Middle frontal gyrus (tissue), 1 donor: ENCODE measurements around the gene NKTR.

Source experiments
- DNase-seq: peaks from one replicate; pipeline ENCODE4 v3.0.0-alpha.2; 2015; ENCODE audit warnings: low spot score; ENCODE audit errors: extremely low spot score

The NKTR gene

DNA sequence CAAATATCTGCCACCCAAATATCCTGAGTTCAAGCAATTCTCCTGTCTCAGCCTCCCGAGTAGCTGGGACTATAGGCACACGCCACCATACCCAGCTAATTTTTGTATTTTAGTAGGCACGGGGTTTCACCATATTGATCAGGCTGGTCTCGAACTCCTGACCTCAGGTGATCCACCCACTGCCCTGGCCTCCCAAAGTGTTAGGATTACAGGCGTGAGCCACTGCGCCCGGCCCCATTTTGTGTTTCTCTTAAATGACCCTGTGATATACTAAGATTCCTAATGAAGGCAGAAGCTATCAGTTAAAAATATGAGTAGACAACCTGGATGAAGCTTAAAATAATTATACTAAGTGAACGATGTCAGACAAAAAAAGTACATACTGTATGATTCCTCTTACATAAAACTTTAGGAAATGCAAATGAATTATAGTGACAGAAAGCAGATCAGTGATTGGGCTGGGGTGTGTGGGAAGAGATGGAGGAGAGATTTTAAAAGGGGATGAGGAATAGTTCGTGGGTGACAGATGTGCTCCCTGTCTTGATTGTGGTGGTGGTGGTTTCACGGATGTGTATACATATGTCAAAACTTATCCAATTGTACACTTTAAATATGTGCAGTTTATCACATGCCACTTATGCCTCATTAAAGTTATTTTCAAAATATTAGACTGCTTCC, 81.0 kb downstream of the NKTR start:
- no peak for DNase-seq

DNA sequence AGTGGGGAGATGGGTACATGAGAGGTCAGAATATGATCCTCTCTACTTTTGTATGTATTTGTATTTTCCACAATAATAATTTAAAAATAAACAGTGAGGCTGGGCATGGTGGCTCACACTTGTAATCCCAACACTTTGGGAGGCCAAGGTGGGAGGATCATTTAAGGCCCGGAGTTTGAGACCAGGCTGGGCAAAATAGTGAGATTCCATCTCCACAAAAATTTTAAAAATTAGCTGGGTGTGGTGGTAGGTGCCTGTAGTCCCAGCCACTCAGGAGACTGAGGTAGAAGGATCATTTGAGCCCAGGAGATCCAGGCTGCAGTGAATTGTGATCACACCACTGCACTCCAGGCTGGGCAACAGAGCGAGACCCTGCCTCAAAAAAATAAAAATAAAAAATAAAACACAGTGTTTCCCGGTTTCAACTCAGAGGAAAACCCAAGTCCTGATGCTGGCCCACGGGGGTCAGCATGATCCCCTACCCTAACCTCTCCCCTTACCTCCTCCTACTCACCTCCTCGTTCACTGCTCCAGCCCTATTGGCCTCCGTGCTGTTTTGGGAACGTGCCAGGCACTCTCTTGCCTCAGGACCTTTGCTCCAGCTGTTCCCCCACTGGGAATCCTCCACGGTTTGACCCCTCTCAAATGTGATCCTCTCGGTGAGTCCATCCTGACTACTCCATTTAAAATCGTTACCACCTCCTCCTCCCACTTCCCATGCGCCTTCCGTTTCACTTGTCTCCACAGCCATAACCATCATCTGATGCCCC, 82.0 kb downstream of the NKTR start:
- DNase-seq: no peak

DNA sequence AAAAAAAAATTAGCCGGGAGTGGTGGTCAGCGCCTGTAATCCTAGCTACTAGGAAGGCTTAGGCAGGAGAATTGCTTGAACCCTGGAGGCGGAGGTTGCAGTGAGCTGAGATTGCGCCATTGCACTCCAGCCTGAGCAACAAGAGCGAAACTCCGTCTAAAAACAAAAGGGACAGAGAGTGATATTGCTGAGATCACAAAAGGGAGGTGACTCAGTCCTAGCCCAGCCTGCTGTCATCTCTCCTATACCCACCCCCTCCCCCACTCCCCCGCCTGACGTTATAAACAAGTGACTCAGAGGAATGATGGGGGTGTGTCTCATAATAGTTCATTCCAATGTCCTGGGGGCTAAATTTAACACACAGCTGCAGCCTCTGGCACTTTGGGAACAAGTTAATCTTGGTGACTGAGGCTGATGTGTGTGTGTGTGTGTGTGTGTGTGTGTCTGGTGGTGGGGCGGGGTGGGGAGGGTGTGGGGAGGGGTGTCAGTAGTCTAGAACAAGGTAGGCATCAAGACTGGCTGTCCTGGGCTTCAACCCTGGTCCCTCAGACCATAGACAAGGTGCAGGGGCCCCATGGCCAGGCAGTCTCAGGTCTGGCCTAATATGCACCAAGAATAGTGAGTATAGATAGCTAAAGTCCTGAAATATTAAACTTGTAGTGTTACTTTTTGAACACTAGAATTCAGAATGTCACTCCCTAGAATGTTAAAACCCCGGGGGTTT, 83.6 kb downstream of the NKTR start:
- peak; percentile 20 for DNase-seq

DNA sequence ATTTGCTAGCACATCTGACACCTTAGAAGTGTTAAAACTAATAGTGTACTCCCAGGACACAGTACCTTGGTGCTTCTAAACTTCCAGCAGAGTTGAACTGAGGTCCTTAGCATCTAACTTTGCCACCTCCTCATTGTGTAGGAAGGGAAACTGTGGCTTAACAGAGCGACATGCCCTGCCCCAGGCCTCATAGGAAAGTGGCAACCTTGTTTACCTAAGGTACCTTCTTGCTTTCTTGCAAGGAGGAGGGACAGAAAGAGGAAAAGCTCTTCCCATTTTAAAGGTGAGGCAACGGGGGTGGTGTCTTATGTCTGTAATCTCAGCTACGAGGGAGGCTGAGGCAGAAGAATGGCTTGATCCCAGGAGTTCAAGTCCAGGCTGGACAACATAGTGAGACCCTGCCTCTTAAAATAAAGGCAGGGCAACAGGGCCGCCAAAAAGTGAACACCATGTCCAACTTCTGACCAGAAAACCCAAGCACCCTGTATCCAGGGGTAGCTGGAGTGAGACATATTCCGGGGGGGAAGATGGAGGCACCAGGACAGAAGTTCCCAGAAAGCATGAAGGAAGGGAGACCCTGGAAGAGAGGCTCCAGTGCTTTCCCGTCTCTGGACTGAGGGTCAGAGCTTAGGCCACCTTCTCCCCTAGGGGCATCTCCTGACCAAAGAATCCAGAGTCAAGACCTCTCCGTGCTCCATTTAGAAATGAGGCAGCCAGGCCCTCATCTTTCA, 84.3 kb downstream of the NKTR start:
- DNase-seq: no peak

DNA sequence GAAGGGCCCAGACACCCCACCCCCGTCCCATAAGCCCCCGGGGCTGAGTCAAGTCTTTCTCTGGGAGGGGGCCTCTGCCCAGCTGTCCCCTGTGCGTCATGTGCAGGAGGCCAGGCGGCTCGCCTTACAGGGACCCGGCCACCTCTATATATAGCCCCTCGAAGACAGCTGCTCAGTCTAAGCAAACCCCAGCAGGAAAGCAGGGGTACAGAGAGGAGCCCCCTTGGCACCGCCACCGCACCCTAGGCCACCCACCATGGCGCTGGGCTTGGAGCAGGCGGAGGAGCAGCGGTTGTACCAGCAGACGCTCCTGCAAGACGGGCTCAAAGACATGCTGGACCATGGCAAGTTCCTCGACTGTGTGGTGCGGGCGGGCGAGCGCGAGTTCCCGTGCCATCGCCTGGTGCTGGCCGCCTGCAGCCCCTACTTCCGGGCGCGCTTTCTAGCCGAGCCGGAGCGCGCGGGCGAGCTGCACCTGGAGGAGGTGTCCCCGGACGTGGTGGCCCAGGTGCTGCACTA, 84.9 kb downstream of the NKTR start, which contains the start of gene KLHL40:
Gene KLHL40 (plus strand): TSS at position 175 of the 519 bp plus-strand sequence. CDS start 82 bp downstream, at position 257.
- DNase-seq: no peak

DNA sequence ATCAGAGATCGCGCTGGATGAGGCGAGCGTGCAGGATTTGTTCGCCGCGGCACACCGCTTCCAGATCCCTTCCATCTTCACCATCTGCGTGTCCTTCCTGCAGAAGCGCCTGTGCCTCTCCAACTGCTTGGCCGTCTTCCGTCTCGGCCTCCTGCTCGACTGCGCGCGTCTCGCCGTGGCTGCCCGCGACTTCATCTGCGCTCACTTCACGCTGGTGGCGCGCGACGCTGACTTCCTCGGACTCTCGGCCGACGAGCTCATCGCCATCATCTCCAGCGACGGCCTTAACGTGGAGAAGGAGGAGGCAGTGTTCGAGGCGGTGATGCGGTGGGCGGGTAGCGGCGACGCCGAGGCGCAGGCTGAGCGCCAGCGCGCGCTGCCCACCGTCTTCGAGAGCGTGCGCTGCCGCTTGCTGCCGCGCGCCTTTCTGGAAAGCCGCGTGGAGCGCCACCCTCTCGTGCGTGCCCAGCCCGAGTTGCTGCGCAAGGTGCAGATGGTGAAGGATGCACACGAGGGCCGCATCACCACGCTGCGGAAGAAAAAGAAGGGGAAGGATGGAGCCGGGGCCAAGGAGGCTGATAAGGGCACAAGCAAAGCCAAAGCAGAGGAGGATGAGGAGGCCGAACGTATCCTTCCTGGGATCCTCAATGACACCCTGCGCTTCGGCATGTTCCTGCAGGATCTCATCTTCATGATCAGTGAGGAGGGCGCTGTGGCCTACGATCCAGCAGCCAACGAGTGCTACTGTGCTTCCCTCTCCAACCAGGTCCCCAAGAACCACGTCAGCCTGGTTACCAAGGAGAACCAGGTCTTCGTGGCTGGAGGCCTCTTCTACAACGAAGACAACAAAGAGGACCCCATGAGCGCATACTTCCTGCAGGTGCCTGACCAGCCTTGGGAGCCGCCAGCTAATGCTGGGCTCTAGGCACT, 85.7 kb downstream of the NKTR start:
- DNase-seq: no peak

DNA sequence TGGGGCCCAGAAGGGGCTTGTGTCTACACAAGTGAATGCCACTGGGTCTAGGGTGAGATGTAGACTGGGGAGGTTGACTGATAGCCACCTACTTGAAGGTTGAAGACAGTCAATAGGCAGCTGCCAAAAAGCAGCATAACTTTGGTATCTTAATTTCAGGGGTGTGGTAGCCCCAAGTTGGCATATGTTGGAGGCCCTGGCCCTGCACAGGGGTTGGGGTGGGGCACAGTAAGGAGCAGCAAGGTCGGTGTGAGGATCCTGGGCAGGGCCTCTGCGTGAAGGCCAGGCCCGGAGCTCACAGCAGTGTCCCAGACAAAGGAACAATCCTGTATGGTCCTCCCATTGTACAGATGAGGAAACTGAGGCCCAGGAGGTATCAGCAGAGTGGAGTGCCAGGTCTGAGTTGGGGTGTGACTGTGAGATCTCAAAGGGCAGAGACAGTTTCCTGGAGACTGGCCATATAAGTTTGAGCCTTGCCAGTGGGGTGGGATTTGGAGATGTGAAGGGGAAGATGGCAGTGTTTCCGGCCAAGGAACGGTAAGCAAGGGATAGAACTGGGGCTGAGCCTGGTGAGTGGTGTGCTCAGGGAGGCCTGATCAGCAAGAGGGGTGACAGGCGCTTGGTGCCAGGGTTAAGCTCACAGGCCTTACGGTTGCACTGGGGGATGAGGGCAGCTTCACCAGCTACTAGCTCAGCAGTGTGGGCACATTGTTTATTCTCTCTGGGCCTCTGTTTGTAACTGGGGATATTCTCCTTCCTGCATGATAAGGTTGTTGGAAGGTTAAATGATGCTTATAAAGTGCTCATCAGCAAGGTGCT, 86.6 kb downstream of the NKTR start:
- DNase-seq: no peak

DNA sequence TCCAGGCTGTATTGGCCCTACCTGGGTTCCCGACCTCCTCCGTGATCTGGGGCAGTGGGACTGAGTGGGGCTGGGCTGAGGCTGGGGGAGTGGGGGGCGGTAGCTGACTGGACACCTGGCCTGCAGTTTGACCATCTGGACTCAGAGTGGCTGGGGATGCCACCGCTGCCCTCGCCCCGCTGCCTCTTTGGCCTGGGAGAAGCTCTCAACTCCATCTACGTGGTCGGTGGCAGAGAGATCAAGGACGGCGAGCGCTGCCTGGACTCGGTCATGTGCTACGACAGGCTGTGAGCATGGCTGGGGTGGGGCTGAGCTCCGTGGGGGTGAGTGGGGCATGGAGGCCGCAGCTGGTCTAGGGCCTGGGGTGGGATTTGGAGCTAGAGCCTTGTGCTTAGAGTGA, 87.5 kb downstream of the NKTR start:
- no peak for DNase-seq

DNA sequence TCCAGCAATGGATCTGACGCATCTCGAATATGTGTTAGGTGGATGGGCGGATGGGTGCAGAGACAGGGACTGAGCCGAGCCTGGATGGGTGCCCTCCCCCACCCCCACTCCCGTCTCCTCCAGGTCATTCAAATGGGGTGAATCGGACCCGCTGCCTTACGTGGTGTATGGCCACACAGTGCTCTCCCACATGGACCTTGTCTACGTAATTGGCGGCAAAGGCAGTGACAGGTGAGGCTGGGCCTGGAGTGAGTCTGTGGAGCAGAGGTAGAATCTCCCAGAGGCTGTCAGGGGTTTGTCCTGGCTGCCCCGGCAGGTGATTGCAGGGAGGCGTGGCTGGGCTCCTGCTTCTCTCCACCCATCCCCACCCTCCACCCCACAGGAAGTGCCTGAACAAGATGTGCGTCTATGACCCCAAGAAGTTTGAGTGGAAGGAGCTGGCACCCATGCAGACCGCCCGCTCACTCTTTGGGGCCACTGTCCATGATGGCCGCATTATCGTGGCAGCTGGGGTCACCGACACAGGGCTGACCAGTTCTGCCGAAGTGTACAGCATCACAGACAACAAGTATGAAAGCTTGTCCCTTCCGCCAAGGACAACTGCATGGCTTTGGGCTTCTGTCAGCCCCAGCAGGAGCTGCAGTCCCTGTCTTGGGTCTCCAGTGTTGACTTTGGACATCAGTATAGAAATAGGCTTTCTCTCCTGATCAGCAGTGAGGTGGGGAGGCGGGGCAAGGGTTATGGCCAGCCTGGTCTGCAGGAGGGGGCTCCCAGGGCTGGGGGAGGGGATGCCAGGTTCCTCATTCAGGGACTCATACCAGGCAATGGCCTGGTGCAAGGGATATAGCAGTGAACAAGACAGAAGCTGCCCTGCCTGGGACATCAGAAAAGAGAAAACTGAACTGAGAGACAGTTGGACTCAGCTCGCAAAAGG, 88.3 kb downstream of the NKTR start:
- no peak for DNase-seq

DNA sequence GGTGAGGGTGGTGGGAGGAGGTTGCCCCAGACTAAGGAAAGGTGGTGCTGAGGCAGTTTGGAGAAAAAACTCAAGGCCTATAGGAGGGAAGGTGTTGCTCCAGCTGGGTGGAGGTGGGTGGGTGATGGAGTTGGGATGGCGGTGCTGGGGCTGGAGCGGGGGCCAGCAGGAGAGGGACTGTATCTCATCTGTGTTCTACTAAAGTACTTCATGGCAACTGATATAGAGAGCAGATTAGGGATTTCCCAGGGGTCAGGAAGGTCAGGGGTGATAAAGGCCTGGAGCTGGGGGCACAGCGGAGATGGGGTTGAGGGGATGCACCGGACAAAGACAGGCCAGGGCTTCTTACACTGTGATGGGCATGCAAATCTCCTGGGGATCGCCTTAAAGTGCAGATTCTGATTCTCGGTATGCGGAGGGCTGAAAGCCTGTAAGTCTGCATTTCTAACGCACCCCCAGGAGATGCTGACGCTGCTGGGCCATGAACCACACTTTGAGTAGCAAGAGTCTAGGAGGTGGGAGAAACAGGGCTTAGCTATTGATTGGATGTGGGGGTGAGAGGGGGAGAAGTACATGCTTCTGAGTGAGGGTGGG, 89.0 kb downstream of the NKTR start:
- DNase-seq: no peak

DNA sequence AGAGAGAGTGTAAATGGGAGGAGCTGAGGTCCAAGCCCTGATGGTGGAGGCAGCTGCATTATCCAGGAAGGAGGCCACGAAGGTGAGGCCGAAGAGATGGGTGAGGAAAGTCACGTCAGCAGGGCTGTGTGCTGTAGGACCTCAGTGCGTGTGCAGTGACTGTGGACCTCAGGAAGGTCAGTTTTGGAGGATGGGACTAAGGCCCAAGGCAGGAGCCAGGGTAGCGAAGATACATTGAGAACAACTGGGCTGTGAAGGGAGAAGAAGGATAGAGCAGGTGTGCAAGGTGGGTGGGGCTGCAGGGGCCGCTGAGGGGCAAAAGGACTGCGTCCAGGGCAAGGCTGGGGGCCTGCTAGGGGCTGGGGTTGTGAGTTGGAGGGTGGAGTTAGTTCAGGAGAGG, 89.7 kb downstream of the NKTR start:
- DNase-seq: no peak

DNA sequence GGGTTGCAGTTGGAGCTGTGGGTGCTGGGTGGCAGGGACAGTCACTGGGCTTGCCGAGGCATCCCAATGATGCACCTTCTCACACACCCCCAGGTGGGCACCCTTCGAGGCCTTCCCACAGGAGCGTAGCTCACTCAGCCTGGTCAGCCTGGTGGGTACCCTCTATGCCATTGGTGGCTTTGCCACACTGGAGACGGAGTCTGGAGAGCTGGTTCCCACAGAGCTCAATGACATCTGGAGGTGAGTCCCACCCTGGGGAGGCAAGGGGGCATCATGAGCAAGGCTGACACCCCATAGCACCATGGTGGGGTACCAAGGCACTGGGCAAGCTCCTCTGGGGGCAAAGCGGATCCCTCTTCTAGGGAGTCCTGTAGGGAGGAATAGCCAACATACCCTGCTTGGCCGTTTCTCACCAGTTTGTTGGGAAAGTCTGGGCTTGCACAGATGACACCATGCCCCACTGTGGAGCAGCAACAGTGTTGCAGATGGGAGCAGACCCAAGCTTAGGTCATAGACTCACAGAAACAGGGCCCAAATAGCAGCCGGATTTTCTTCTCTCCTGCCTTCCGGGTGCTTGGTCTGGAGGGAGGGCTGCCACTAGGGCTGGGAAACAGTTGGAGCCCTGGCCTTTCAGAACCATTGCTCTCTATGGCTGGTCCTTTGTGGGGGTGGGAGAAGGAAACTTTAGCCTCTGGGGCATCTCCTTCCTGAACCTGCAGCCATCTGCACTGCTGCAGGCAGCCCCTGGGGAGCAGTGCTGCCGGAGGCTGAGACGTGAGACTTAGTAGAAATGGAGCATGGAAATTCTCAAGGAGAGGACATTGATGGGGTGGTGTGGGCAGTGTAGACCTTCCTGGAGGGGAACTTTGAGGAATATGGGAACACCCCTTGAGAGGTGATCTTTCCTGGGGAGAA, 90.5 kb downstream of the NKTR start:
- no peak for DNase-seq

DNA sequence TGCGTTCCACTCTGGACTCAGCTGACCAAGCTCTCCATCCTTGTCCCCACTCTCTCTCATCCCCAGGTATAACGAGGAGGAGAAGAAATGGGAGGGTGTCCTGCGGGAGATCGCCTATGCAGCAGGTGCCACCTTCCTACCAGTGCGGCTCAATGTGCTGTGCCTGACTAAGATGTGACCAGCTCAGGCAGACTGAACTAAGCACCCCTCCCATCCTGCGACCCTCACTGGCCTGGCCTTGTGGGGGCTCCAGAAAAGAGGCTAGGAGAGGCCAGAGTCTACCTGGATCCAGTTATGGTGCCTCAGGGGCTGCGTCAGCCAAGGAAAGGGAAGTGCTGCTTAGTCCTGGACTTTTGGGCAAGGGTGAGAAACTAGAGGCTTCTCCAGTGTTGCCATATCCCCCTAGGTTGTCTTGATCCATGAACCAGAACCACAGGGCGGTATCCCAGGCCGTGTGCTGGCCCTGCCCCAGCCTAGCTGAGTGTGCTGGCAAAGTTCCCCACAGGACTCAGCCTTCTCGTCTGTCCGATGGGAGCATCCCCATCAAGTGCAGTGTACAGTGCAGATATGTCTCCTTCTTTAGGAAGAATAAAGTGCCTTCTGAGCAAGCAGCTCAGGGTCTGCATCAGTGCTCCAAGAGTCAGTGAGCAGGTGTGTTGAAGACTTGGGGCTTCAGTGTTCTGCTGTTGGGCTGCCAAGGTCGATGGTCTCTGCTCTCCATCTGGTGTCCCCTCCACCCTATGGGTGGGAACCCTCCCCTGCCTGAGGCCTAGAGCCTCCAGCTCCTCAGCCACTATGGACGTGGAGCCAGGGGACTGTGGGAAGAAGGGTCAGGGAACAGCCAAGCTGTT, 91.6 kb downstream of the NKTR start:
- DNase-seq: no peak

DNA sequence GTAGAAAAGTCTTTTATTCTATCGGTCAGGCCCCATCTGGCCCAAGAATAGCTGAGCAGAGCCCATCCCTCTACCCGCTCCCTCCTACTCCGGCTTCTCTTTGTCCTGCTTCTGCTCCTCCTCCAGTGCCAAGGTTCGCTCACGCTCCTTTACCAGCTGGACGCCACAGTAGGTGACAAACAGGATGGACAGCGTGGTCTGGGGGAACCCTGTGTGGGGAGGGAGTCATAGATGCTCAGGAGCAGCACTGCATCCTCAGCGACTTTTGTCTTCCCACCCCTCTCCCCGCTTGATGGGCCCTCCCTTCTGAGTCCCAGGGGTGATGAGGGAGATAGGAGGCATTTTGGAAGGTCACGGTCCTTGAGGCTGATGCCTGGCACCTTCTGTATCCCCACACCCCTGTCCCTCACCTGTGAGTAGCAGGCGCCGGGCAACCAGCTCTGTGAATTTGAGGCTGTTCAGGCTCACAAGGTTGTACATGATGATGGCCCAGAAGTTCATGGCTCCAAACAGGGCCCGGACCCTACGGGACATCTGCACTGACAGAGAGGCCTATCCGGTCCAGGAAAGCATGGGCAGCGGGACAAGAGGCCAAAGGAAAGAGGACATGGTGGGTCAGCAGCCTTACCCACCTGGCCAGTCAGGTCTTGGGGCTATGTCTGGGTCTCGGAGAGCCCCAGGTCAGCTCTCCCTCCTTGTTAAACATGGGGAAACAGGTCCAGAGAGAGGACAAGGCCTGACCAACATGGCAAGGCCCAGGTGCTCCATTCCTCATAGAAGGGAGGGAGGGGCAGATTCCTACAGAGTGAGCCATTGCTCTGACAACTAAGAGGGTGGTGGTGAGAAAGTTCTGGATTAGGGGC, 92.4 kb downstream of the NKTR start:
- DNase-seq: no peak

DNA sequence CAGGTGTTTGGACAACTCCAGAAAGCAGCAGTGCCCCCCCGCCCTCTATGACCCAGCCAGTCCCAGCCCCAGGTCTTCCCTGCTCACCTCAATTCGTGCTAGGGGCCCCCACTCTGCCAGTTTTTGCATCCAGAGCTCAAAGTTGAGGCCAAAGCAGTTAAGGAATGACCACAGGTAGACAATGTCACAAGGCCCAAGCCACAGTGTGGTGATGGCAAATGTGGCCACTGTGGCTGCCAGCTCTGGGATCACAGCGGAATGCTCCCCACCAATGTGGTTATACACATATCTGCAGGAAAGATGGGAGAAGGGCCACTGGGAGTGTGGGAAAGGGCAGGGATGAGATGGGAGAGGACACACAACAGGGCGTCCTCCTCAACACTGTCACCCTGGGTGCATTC, 93.0 kb downstream of the NKTR start:
- no peak for DNase-seq
